Activated naive CD4-positive, alpha-beta T cell treated with anti-CD3 and anti-CD28 coated beads, Interleukin-2, amount 50 U/mL, for 72 hours (primary cell): ENCODE measurements around the gene CNDP1. TPM values are rescaled to one million over a fixed set of nuclear protein-coding genes. Genes with fewer than 3 reads are reported as not detected.
"Not testable (repeated sequence)": the region's sequence is repeated elsewhere in the genome, so short reads cannot be mapped to it uniquely, and the experiment has no call there.

Source experiments
- ATAC-seq, 2 donors: fragments of 150-1000 bp; cut with Tn5 transposase; 2 replicates each; pipeline ENCODE4 v1.10.0; 2021; ENCODE audit warnings: mild to moderate bottlenecking in 2 of 2, moderate library complexity in 2 of 2
- DNase-seq, 2 donors: peaks; one replicate each; pipeline ENCODE4 v3.0.0; 2021 to 2022; ENCODE audit warnings: low spot score in 2 of 2
- H3K27ac Mint-ChIP-seq, 2 donors: one replicate each; pipeline ENCODE4 v1.8.0; 2022; ENCODE audit warnings: mild to moderate bottlenecking in 2 of 2, mixed read lengths in 2 of 2
- H3K36me3 Mint-ChIP-seq, 2 donors: one replicate each; pipeline ENCODE4 v1.8.0; 2022; ENCODE audit warnings: mixed read lengths in 2 of 2
- H3K9me3 Mint-ChIP-seq, 2 donors: one replicate each; pipeline ENCODE4 v1.8.0; 2022; ENCODE audit warnings: mixed read lengths in 2 of 2
- total RNA-seq, 2 donors: library from RNA; stranded (reverse); gene quantifications; one replicate each; pipeline ENCODE4 v1.2.3, GENCODE V29; 2022

CNDP1 gene
- total RNA-seq, 2 donors from 2014 or later = 0.32 TPM; not detected in 1

DNA sequence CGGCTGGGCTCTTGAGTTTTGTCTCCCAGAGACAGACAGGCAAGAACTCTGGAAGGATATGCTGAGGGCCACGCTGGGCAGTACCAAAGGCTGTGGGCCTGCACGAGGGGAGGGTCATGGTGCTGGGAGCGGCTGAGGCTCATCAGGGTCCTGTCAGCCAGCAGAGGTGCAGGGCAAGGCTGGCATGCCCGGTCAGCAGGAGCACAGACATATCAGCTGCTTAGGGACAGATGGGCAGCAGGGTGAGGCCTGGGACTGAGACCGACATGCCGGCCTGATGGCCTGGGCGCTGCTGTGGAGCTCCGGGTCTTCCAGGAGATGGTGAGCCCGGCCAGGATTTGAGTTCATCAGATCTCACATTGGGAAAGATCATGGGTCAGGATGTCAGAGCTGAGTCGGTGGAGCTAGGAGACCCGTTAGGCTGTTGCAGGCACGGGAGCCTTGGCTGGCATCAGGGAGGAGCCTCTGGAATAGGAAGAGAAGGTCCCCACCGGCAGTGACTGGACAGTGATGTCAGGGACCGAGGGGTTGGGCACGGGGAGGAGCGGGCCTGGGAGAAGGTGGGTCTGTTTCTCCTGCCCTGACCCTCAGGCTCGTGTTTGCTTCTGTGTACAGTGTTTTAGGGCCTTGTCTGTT lies 19.3 kb upstream of the CNDP1 start:
- Mint-ChIP-seq H3K36me3 (peaks cover 18 to 30% of the 10 kb centered on the region in 2 donors), H3K9me3 (no peaks in the 10 kb centered on the region), H3K27ac (peak overlapping the region in 1 of 2 donors; percentile 65)
- DNase-seq = no peak
- no peak for ATAC-seq

- peaks cover 25 to 38% of the 10 kb centered on the region in 2 donors for H3K36me3 Mint-ChIP-seq
- H3K27ac Mint-ChIP-seq = no peak overlapping the region
- no peak for DNase-seq
- H3K9me3 Mint-ChIP-seq = no peaks in the 10 kb centered on the region
- ATAC-seq = no peak
These were observed 18.6 kb upstream of the CNDP1 start for GRCh38 chr18:74515620-74516231.

DNA sequence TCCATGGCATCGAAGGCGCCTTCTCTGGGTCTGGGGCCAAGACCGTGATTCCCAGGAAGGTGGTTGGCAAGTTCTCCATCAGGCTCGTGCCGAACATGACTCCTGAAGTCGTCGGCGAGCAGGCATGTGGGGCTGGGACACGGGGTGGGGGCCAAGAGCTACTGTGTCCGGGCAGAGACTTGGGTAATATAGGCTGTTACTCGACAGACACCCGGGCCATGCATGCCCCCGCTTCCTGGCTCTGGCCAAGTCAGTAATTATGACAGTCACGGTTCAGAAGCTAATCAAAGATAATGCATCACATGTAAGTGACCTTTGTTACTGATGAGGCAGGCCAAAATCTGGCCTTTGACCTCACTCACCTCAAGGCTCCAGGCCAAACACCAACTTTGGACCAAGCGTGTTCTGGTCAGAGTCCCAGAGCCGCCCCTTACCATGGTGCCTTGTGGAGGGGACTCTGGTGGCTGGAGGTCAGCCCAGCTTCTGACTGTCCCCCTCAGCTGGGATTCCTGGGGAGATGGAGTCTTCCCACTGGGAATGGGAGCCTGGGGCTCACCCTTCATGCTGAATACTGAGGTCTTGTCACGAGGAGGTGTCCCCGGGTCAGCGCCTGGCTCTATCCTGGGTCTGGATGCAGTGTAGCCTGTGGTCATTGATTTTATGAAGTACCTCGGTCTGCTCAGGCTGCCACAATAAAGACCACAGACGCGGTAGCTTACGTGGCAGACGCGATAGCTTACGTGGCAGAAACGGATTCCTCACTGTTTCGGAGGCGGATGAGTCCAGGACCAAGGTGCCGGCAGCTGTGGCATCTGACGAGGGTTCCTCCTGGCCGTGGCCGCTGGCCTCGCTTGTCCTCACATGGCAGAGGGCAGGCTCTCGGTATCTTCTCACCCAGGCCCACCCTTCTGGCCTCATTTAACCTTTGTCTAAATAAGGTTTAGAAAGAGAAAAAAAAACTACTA lies 17.7 kb upstream of the CNDP1 start:
- no peak for DNase-seq
- peaks cover 33 to 46% of the 10 kb centered on the region in 2 donors for H3K36me3 Mint-ChIP-seq
- no peak for ATAC-seq
- H3K9me3 Mint-ChIP-seq = no peaks in the 10 kb centered on the region
- no peak overlapping the region for H3K27ac Mint-ChIP-seq

DNA sequence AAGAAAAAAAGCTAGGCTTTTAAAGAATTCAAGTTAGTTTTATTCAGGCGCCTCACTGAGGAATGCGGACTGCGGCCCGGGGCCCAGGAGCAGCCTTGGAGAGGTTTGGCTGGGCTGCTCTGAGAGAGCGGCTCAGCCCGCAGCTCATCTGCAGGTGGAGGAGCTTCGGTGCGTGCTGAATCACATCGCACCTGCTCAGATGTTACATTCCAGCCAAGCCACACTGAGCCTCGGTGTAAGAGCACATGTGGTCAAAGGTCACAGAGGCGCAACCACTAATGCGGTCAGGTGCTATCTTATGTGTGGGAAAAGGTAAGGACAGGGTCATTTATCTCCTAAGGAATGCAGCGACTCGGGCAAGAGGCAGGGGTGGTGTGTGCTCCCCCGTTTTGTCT lies 17.1 kb upstream of the CNDP1 start:
- Mint-ChIP-seq H3K36me3 (peaks cover 35 to 48% of the 10 kb centered on the region in 2 donors), H3K9me3 (no peaks in the 10 kb centered on the region), H3K27ac (no peak overlapping the region)
- DNase-seq (no peak), ATAC-seq (no peak)

GRCh38 chr18:74518456-74519295 lies 15.6 kb upstream of the CNDP1 start:
- DNase-seq = no peak
- H3K36me3 Mint-ChIP-seq = peaks cover 35 to 37% of the 10 kb centered on the region in 2 donors
- peak overlapping the region in 1 of 2 donors; percentile 59 for H3K27ac Mint-ChIP-seq
- no peaks in the 10 kb centered on the region for H3K9me3 Mint-ChIP-seq
- ATAC-seq = no peak

DNA sequence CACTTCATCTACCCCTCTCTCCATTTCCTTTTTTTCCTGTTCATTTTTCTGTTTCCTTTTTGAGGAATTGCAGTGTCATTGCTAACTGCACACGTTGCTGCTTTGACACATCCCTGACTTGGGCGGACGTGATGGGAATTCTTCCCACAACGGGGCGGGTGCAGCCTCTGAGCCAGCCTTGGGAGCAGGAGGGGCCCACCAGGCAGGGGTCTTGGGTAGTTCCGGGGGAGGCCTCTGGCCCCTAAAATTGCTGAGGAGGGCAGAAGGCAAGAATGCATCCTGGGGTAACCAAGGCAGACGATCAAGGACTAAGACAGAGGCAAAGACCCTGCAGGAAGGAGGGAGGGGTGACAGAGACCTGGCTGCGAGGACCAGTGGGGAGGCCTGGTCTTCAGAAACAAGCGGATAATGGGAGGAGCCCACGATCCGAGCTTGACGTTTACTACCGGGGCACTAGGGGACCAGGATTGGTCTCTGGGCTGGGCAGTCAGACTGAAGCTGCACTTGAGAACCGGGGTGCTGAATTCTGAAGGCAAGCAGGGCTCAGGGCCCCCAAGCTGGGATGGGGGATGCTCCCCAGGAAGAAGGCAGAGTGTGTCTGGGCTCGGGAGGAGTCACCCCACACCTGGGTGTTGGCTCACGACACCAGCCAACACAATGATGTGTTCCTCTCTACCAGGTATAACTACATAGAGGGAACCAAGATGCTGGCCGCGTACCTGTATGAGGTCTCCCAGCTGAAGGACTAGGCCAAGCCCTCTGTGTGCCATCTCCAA lies 14.8 kb upstream of the CNDP1 start:
- Mint-ChIP-seq H3K36me3 (peaks cover 35 to 37% of the 10 kb centered on the region in 2 donors), H3K27ac (peak overlapping the region in 1 of 2 donors; percentile 59), H3K9me3 (no peaks in the 10 kb centered on the region)
- no peak for DNase-seq
- no peak for ATAC-seq

GRCh38 chr18:74520096-74520833 lies 14.0 kb upstream of the CNDP1 start:
- no peak for DNase-seq
- peaks cover 35 to 37% of the 10 kb centered on the region in 2 donors for H3K36me3 Mint-ChIP-seq
- peaks cover 0 to 2% of the 10 kb centered on the region in 2 donors for H3K9me3 Mint-ChIP-seq
- H3K27ac Mint-ChIP-seq = no peak overlapping the region
- no peak for ATAC-seq

- Mint-ChIP-seq H3K36me3 (peaks cover 35 to 37% of the 10 kb centered on the region in 2 donors), H3K9me3 (peaks cover 0 to 3% of the 10 kb centered on the region in 2 donors), H3K27ac (peak overlapping the region; percentile 50 to 74)
- no peak for ATAC-seq
- DNase-seq = no peak
These were observed 13.1 kb upstream of the CNDP1 start for GRCh38 chr18:74521068-74521725.

DNA sequence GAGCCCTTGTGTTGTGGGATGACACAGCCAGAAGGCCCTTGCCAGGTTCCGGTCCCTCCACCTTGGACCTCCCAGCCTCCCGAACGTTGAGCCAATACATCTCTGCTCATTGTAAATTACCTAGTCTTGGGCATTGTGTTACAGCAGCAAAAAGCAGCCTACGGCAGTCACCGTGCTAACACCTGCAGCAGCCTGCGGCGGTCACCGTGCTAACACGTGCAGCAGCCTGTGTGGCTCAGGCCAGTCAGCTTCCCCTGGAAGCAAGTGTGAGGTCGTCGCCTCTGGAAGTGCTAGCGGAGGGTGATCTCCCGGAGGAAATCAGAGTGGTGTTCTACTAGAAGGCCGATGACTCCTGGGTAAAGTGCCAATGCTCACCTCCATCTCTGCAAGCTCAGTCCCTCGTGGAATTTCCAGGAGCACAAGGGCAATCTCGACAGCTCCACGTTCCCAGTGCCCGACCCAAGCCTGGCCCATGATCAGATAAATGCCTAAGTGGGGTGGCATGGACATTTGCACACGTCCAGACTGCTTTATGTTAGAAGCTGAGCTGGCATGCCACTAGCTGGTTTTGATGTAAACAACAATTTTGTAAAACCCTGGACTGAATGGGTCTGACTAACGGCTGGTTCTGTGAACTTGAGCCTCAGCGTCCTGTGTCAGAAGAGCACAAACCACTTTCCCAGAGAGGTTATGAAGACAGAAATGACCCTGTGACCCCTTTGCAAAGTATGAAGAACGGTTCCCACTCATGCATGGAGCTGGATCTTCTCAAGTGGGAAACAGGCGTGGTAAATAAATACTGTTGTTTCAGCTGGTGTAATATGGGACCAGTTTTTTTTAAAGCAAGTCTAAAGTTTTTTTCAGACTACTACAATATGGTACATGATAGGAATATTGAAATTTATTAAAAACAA lies 11.4 kb upstream of the CNDP1 start:
- DNase-seq = no peak
- no peak for ATAC-seq
- no peak overlapping the region for H3K27ac Mint-ChIP-seq
- H3K9me3 Mint-ChIP-seq = peaks cover 0 to 3% of the 10 kb centered on the region in 2 donors
- peaks cover 28 to 31% of the 10 kb centered on the region in 2 donors for H3K36me3 Mint-ChIP-seq

- DNase-seq = no peak
- Mint-ChIP-seq H3K27ac (no peak overlapping the region), H3K9me3 (peaks cover 0 to 3% of the 10 kb centered on the region in 2 donors), H3K36me3 (peaks cover 20 to 30% of the 10 kb centered on the region in 2 donors)
- ATAC-seq = no peak
These were observed 10.2 kb upstream of the CNDP1 start for GRCh38 chr18:74524097-74524496.

DNA sequence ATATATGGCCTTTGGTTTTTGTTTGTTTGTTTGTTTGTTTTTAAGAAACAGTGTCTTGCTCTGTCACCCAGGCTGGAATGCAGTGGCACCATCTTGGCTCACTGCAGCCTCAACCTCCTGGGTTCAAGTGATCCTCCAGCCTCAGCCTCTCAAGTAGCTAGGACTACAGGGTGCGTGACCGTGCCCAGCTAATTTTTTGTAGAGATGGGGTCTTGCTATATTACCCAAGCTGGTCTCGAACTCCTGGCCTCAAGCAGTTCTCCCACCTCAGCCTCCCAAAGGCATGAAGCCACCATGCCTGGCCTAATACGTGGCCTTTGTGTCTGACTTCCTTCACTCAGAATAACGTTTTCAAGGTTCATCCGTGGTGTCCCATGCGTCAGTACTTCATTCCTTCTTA lies 9.4 kb upstream of the CNDP1 start:
- H3K36me3 Mint-ChIP-seq = peaks cover 17 to 22% of the 10 kb centered on the region in 2 donors
- H3K27ac Mint-ChIP-seq, ATAC-seq, H3K9me3 Mint-ChIP-seq, DNase-seq: not testable (repeated sequence)

- Mint-ChIP-seq H3K27ac (no peak overlapping the region), H3K9me3 (peaks cover 0 to 3% of the 10 kb centered on the region in 2 donors), H3K36me3 (peaks cover 11 to 14% of the 10 kb centered on the region in 2 donors)
- ATAC-seq (no peak), DNase-seq (no peak)
These were observed 8.6 kb upstream of the CNDP1 start for GRCh38 chr18:74525741-74526140.

DNA sequence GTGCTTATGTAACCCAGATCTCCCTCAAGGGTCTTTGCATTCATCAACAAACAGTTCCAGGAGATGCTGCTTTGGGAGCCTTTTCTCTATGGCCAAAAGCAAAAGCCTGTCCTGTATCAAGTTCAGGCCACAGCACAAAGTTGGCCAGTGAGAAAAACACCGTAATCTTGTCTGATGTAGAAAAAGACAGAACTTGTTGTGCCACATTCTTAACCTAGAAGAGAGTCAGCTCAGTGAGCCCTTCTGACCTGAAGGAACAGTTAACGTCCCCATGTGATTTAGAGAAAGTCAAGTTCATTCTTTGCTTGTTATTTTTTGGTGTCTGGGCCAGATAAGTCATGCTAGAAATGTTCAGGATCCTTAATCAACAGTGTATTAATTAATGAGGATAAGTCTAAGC lies 7.8 kb upstream of the CNDP1 start:
- Mint-ChIP-seq H3K27ac (no peak overlapping the region), H3K9me3 (peaks cover 0 to 3% of the 10 kb centered on the region in 2 donors), H3K36me3 (peaks cover 3 to 6% of the 10 kb centered on the region in 2 donors)
- DNase-seq = no peak
- no peak for ATAC-seq

DNA sequence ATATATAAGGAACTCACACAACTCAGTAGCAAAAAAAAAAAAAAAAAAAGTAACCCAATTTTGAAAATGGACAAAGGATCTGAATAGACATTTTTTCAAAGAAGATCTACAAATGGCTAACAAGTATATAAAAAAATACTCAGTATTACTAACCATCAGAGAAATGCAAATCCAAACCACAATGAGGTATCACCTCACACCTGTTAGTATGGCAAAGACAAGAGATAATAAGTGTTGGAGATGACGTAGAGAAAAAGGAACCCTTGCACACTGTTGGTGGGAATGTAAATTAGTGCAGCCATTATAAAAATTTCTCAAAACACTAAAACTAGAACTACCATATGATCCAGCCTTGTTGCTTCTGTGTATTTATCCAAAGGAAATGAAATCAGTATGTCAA lies 5.8 kb upstream of the CNDP1 start:
- no peak for ATAC-seq
- peaks cover 0 to 3% of the 10 kb centered on the region in 2 donors for H3K9me3 Mint-ChIP-seq
- H3K27ac Mint-ChIP-seq = no peak overlapping the region
- no peak for DNase-seq
- H3K36me3 Mint-ChIP-seq = no peaks in the 10 kb centered on the region
